ENCODE measurements around the gene SLC22A31. TPM values are rescaled to one million over a fixed set of nuclear protein-coding genes. Genes with fewer than 3 reads are reported as not detected.
A peak's percentile ranks its signal among the peaks of the same experiment; 100 is the strongest.

SLC22A31 gene
- total RNA-seq, 1 experiment from 2014 or later = 4.5 TPM

- Histone ChIP-seq H3K9me3 (ENCODE audit: control insufficient read depth, insufficient read depth, low read depth, low read length) (peaks cover 3% of the 10 kb centered on the region; the same call in 1 of the 2 replicates), H3K4me3 (ENCODE audit: low read depth in 2 of 2, low read length in 2 of 2) (no peak overlapping the region), H3K36me3 (ENCODE audit: control insufficient read depth, insufficient read depth, low read length) (peaks cover 6% of the 10 kb centered on the region; the same call in 1 of the 2 replicates), H3K27me3 (ENCODE audit: control insufficient read depth, insufficient read depth, low read length) (no peaks in the 10 kb centered on the region), H3K27ac (ENCODE audit: low read length) (no peak overlapping the region), H3K4me1 (ENCODE audit: control insufficient read depth, insufficient read depth, low read length) (no peaks in the 10 kb centered on the region)
- DNase-seq (ENCODE audit: low read depth, low spot score) = no peak
- TF ChIP-seq REST (IDR thresholded peaks at IDR 0.05; ENCODE audit: insufficient read depth in 1 of 2, low read depth in 2 of 2, low read length in 1 of 2) = no peak
- TF ChIP-seq POLR2AphosphoS5 (IDR thresholded peaks at IDR 0.05; ENCODE audit: low read depth, low read length) = no peak
- no peak for TF ChIP-seq SIN3A (IDR thresholded peaks at IDR 0.05; ENCODE audit: borderline replicate concordance, insufficient read depth, low read depth, low read length)
- no peak for TF ChIP-seq CTCF (IDR thresholded peaks at IDR 0.05)
- TF ChIP-seq TCF7L2 (IDR thresholded peaks at IDR 0.05; ENCODE audit: low read depth, low read length) = no peak
- in situ Hi-C loops (cut with HindIII; ENCODE audit: low pct_unique_long_range_greater_than_20kb, low sequenced_read_pairs) (no loop called here), intact Hi-C loops (cut with micrococcal nuclease; ENCODE audit: unreplicated experiment) (no loop called here)
- ChIA-PET CTCF (no interaction called here), POLR2A (no interaction called here)
- ATAC-seq = no peak
- no TSS peak for BruUV-seq (replicated peaks)
Observed at GRCh38 chr16:89242795-89243200, 42.5 kb upstream of the SLC22A31 start.

GRCh38 chr16:89241187-89242007 is 41.1 kb upstream of the SLC22A31 start:
- ATAC-seq (peak; percentile 84), DNase-seq (ENCODE audit: low read depth, low spot score) (peak; percentile 58)
- Histone ChIP-seq H3K4me1 (ENCODE audit: control insufficient read depth, insufficient read depth, low read length) (no peaks in the 10 kb centered on the region), H3K9me3 (ENCODE audit: control insufficient read depth, insufficient read depth, low read depth, low read length) (peaks cover 3% of the 10 kb centered on the region; the same call in 1 of the 2 replicates), H3K27me3 (ENCODE audit: control insufficient read depth, insufficient read depth, low read length) (no peaks in the 10 kb centered on the region), H3K4me3 (ENCODE audit: low read depth in 2 of 2, low read length in 2 of 2) (peak overlapping the region; percentile 60 to 90), H3K27ac (ENCODE audit: low read length) (peak overlapping the region; percentile 84), H3K36me3 (ENCODE audit: control insufficient read depth, insufficient read depth, low read length) (peaks cover 6% of the 10 kb centered on the region; the same call in 1 of the 2 replicates)
- TF ChIP-seq CTCF (IDR thresholded peaks at IDR 0.05) (no peak), SIN3A (IDR thresholded peaks at IDR 0.05; ENCODE audit: borderline replicate concordance, insufficient read depth, low read depth, low read length) (peak; percentile 30; the same call in 1 of the 2 replicates), POLR2AphosphoS5 (IDR thresholded peaks at IDR 0.05; ENCODE audit: low read depth, low read length) (peak; percentile 78), TCF7L2 (IDR thresholded peaks at IDR 0.05; ENCODE audit: low read depth, low read length) (0 out of 2 replicates have a peak, but pooled peaks have one; percentile 27)
- TSS peak; percentile 98 for BruUV-seq (replicated peaks)
- POLR2A ChIA-PET = no interaction called here
- in situ Hi-C loops (cut with HindIII; ENCODE audit: low pct_unique_long_range_greater_than_20kb, low sequenced_read_pairs) = no loop called here
- intact Hi-C loops (cut with micrococcal nuclease; ENCODE audit: unreplicated experiment) = no loop called here
- CTCF ChIA-PET = no interaction called here
